Right kidney (tissue), 9 donors: ENCODE measurements around the gene OSBPL2.

Experiments used
- DNase-seq: peaks from one replicate; pipeline ENCODE4 v3.0.0-alpha.2; 2016
- long read RNA-seq, 8 donors: transcript quantifications; one replicate each; lab custom pipeline, GENCODE V29; 2026

Gene OSBPL2
- long read RNA-seq, donor 1, full-length matches to known transcripts = 6 of 6 reads
- long read RNA-seq, donor 1, partial matches to known transcripts = 0 of 6 reads
- long read RNA-seq, donor 1, other reads (novel, unspliced or antisense) = 0 of 6 reads
- long read RNA-seq, donor 2, full-length matches to known transcripts = 2 of 2 reads
- long read RNA-seq, donor 2, partial matches to known transcripts = 0 of 2 reads
- long read RNA-seq, donor 2, other reads (novel, unspliced or antisense) = 0 of 2 reads
- long read RNA-seq, donor 3, full-length matches to known transcripts = 3 of 3 reads
- long read RNA-seq, donor 3, partial matches to known transcripts = 0 of 3 reads
- long read RNA-seq, donor 3, other reads (novel, unspliced or antisense) = 0 of 3 reads
- long read RNA-seq, donor 4, full-length matches to known transcripts = 7 of 7 reads
- long read RNA-seq, donor 4, partial matches to known transcripts = 0 of 7 reads
- long read RNA-seq, donor 4, other reads (novel, unspliced or antisense) = 0 of 7 reads
- long read RNA-seq, donor 5, full-length matches to known transcripts = 7 of 7 reads
- long read RNA-seq, donor 5, partial matches to known transcripts = 0 of 7 reads
- long read RNA-seq, donor 5, other reads (novel, unspliced or antisense) = 0 of 7 reads
- long read RNA-seq, donor 6, full-length matches to known transcripts = 2 of 2 reads
- long read RNA-seq, donor 6, partial matches to known transcripts = 0 of 2 reads
- long read RNA-seq, donor 6, other reads (novel, unspliced or antisense) = 0 of 2 reads
- long read RNA-seq, donor 7, full-length matches to known transcripts = 6 of 13 reads
- long read RNA-seq, donor 7, partial matches to known transcripts = 7 of 13 reads
- long read RNA-seq, donor 7, other reads (novel, unspliced or antisense) = 0 of 13 reads
- long read RNA-seq, donor 8, full-length matches to known transcripts = 8 of 8 reads
- long read RNA-seq, donor 8, partial matches to known transcripts = 0 of 8 reads
- long read RNA-seq, donor 8, other reads (novel, unspliced or antisense) = 0 of 8 reads

DNA sequence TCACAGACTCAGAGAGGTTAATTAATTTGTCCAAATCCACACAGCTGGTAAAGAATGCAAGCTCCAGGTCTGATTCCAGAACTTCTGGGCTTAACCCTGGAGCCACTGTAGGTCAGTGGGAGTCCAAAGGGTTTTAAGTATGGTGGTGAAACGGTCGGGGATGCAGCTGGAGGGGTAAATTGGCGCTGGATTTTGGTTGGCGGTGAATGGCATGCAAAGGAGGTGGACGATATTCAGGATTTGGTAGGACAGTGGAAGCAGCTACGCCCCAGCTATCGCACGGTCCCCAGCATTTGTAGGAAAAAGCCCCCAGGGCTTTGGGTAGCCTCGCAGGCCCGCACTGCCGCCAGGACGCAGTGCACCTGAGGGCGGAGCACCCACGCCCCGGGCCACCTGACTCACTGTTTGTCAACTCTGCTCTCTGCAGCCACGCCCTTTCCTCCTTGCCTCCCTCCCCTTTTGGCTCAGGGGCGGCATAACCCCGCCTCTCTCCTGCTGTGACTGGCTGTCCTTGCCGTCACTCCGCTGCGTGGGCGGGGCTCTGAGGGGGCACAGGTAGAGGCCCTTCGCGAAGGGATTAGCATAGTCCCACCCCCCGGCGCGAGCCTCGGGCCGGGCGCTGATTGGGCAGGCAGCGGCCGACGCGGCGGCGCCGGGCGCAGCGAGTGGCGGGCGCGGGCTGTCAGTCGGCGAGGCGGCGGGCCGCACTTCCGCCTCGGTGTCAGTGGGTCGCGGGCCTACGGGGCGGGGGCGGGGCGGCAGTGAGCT, at the start of gene OSBPL2:
Gene OSBPL2, plus strand, starts transcription at position 721 of the 768 bp plus-strand sequence. CDS start 17,664 bp downstream, outside the sequence.
- peak; percentile 99 for DNase-seq

DNA sequence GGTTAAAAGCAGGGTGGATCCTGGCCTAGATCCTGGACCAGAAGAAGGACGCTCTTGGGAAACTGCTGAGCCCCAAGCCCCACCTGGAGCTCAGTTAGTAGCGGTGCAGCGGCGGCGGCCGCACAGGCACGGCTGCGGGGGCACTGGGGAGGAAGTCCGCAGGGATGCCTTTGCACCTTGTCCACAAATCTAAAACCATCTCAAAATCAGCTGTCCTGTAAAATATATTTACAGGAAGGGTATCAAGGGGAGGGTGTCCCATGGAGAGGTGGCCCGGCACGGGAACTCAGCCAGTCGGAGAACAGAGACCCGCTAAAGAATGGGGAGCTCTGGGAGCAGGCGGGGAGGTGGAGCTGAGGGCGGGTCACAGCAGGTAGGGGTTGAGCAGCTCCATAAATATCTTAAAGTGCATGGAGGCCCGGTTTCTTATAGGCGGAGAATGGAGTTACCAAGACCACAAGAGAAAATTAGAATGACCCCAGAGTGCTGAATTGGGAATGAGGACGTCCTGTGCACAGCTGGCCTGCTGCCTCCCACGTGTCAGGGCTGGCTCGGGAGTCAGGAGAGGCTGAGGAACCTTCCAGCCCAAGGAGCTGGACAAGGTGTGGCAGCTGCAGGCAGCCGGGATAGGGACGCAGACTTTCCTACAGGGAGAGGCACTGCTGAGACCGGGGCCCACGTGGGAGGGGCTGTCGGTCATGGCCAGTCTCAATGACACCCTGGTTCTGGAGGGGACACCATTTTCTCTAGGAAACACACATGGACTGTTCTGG, 47.5 kb upstream of the OSBPL2 start:
- no peak for DNase-seq

DNA sequence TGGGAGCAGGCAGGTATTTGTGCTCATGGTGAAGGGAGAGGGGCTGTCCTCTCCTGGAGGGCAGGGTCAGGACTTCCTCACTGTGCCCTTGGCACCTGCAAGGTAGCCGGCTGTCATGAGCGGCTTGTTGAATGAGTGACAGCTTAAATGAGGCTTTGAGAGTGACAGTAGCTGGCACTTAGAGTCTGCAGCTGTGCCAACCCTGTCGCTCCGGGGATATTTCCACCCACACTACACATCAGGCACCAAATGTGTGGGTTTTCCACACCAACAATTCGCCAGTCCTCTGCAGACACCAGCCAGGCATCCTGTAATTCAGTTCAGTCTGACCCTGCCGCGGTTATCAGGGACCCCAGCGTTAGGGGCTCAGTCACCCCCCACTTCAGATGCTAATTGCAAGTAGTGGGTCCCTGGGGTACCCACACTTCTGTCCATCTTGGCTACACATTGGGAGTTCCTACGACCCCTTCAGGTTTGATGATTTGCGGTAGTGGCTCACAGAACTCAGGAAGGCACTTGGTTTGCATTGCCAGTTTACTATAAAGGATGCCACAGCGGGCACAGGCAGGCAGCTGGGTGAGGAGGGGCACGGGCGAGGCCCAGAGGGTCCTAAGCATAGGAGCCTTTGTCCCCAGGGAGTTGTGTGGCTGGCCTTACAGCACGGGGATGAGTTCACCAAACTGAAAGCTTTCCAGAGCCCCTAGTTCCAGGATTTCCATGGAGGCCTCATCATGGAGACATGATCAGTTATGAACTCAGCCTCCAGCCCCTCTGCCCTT, 46.4 kb upstream of the OSBPL2 start:
- no peak for DNase-seq

DNA sequence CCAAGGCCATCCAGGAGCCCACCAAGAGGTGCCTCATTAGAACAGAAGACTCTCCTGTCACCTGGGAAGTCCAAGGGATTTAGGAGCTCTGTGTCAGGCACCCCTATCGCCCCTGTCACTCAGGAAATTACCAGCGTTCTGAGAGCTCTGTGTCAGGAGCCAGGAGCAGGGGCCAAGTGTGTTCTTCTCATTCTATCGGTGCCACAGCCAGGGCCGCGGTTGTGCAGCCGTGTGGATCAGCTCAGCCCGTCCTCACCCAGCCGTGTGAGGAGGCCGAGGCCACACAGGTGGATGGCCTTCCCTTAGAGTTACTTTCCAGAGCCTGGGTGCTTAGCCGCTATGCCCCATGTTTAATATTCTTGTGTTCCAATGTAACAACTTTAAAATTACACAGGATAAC, 45.7 kb upstream of the OSBPL2 start:
- no peak for DNase-seq

DNA sequence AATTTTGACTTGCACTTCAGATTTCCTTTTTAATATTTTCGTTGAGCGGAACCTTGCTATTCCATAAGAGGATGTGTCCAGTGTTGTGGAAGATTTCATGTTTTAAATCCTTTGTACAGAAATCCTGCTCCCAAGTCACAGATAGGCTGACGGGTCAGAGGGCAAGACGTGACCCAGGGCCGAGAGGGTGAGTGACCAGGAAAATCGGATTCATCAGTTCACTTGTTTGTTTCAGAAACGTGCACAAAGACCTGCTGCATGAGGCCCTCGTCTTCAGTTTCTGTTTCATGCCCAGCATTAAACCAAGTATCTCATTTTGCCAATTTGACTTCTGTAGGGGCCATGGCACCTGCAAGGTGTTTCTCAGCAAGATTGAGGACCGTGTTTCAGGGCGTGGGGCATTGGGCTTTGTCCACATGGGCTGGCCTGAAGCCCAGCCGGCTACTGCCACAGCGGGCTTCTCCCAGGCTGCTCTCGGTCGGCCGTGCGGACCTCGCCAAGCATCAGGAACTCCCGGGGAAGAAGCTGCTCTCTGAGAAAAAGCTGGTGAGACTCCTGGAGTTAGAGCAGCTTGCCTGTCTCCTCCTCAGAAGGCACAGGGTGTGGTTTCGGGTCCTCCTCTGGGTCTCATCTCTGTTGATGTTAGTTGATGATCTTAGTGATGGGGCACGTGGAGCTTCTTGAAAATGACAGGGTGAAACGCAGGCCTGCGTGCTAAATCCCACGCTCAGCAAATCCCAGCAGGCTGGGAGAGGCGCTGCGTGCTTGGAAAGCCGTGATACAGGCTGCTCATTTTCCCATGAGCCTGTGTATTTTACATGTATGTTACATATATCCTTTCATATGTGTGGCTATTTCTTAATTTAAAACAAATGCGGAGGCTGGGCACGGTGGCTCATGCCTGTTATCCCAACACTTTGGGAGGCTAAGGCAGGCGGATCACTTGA, 45.0 kb upstream of the OSBPL2 start:
- no peak for DNase-seq

DNA sequence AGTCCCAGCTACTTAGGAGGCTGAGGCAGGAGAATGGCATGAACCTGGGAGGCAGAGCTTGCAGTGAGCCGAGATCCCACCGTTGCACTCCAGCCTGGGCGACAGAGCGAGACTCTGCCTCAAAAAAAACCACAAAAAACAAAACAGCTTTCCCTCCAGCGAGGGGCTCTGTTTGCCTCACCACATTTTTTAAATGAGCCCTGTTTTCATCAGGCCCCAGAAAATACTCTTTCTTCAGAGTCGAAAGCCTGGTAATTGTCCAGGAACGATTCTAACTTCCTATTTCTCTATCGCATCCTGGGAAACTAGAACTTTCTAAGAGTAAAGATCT, 43.3 kb upstream of the OSBPL2 start:
- no peak for DNase-seq

DNA sequence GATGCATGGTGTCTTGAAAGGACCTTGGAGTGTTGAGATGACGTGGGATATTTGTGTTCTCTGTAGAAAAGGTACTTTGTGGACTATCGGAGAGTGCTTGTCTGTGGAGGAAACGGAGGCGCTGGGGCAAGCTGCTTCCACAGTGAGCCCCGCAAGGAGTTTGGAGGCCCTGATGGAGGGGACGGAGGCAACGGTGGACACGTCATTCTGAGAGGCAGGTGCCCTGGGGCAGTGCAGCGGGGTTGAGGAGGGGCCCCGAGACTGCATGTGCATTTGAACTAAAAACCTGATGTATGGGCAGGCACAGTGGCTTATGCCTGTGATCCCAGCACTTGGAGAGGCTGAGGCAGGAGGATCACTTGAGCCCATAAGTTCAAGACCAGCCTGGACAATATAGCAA, 42.6 kb upstream of the OSBPL2 start:
- DNase-seq = no peak

DNA sequence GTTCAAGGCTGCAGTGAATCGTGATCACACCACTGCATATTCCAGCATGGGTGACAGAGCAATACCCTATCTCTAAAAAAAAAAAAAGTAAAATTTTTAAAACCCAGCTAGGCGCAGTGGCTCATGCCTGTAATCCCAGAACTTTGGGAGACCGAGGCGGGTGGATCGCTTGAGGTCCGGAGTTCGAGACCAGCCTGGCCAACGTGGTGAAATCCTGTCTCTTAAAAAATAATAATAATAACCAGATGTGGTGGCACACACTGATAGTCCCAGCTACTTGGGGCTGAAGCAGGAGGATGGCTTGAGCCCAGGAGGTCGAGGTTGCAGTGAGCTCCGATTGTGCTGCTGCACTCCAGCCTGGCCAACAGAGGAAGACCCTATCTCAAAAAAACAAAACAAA, 42.0 kb upstream of the OSBPL2 start:
- no peak for DNase-seq

DNA sequence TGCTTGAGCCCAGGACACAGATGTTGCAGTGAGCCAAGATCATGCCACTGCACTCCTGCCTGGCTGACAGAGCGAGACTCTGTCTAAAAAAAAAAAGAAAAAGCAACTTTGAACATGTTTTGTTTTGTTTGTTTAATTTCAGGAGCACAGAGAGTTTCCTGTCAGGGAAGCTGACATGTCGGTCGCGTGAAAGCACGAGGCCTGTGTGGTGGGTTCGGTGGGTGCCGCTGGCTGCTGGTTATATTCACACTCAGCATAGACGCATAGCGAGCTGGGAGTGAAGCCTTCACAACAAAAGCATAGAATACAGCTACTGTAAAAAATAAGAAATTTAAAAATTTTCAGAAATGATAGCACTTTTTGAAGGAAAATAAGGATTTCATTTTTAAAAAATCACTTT, 41.0 kb upstream of the OSBPL2 start:
- DNase-seq = no peak

DNA sequence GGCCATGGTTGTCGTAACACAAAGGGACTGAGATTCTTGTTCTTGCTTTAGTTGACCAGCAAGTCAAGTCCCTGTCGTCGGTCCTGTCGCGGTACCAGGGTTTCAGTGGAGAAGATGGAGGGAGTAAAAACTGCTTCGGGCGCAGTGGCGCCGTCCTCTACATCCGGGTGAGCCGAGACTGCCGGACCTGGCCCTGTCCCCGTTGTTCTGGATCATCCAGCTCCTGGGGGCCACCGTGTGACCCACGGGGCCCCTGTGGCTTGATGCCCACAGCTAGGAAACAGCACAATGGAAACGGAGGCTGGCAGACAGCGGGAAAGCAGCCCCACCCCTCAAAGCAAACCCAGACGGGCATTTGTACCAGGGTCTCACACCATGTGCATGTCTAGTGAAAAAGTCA, 40.5 kb upstream of the OSBPL2 start:
- DNase-seq = no peak

DNA sequence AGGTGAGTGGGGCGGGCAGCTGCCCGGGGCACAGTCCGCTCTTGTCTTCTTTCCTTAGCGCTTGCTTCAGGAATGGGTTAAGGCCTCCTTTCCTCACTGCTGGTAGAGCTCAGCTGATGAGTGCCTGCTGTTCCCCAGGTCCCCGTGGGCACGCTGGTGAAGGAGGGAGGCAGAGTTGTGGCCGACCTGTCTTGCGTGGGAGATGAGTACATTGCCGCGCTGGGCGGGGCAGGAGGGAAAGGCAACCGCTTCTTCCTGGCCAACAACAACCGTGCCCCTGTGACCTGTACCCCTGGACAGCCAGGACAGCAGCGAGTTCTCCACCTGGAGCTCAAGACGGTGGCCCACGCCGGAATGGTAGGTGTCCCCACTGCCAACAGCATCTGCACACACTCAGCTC, 39.8 kb upstream of the OSBPL2 start:
- no peak for DNase-seq

DNA sequence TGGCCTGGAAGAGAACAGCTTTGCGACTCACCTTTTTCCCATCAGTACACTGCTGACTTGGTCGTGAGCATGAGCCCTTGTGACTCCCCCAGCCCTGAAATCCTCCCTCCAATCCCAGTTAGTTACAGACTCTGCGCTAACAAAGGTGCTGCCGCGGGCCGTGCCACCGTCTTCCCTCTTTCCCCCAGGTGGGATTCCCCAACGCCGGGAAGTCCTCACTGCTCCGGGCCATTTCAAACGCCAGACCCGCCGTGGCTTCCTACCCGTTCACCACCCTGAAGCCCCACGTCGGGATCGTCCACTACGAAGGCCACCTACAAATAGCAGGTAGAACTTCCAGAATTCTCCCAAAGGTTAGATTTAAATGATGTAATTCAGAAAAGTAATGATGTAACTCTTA, 39.4 kb upstream of the OSBPL2 start:
- no peak for DNase-seq

DNA sequence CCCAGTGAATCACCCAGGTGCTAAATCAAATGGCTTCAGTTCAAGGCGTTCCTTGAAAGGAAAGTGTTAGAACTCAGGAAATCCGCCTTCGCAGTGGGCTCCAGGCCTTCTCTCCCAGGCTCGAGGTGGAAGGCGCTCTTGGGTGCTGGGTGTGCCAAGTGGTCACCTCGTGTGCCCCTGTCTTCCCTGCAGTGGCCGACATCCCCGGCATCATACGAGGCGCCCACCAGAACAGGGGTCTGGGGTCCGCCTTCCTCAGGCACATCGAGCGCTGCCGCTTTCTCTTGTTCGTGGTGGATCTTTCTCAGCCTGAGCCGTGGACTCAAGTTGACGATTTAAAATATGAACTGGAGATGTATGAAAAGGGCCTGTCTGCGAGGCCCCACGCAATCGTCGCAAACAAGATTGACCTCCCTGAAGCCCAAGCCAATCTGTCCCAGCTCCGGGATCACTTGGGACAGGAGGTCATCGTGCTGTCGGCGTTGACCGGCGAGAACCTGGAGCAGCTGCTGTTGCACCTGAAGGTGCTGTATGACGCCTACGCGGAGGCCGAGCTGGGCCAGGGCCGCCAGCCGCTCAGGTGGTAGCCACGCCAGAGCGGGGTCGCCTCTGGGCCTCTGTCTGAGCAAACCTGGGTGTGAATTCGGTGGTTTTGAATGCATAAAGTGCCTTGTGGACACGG, 37.7 kb upstream of the OSBPL2 start:
- no peak for DNase-seq

DNA sequence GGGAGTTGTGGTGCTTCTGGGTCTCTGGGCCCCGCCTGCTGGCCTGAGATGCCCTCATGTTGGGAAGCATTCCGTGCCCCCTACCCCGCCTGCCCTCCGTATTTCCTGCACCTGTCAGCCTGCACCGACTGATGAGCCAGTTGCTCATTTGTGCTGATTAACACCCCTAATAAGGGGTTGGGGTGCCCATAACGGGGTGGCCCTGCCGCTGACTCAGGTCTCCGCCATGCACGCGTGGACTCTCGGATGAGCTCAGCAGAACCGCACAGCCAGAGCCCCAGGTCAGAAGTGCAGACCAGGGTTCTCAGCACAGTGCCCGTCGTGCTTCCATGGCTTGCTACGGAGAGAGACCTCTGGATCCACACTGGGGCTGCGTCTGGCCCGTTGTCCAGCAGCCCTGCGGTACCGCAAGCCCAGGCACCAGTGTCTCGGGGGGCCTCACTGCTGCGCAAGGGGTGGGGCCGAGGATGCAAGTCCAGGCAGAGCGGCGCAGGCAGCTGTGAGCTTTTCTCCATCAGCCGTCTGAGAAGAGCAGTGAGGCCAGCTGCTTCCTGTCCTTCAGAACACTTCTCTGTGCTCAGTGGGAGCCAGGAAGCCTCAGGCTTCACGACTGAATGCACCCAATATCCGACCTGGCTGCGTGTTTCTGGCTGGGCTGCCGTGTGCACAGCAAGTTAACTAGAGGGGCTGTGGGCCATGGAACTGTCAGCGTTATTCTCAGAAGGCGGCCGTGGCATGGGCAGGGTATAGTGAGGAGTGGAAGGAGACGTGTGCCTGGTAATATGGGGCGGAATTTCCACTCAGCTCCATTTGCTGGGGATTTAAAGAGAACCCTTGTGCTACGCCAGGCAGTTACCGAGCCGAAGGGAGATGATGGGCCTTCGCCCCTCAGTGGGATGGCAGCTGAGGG, 36.9 kb upstream of the OSBPL2 start:
- no peak for DNase-seq

DNA sequence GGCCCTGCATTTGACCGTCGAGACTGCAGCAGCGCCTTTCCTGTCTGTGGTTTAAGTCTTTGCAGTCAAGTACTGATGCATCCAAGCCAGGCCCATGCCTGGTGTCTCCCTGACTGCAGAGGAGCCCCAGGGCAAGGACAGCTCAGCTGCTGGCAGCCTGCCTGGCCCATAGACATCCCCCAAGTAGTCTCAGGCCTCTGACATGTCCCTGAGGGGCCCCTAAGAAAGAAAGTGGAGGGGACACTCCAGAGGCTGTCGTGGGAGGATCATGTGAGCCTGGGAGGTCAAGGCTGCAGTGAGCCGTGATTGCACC, 36.3 kb upstream of the OSBPL2 start:
- no peak for DNase-seq

DNA sequence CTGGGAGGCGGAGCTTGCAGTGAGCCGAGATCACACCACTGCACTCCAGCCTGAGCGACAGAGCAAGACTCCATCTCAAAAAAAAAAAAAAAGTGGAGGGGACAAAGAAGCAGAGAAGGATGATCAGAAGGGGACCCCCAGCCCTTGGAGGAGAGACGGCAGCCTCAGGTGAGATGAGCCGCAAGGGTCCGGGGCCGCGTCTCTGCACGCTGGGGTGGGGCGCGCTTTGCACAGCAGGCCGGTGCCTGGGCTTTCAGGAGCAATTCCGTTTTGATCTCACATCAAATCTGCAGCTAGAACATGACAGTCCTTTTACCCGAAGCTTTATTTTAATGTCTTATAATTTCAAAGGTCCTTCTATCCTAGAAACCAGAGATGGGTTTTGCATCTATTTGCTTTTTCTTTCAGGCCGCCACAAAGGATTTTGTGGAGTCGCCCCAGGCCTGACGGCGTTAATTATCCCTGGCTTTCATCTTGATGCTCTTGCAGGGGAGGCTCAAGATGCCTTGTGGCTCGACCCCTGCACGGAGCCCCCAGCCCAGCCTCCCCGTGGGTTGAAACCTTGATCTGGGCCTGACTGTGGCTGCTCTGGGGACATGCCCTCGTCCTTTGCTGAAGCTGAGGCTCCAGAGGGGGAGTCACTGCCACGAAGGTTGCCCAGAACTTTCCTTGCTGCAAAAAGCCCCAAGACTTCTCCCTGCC, 35.5 kb upstream of the OSBPL2 start:
- no peak for DNase-seq

DNA sequence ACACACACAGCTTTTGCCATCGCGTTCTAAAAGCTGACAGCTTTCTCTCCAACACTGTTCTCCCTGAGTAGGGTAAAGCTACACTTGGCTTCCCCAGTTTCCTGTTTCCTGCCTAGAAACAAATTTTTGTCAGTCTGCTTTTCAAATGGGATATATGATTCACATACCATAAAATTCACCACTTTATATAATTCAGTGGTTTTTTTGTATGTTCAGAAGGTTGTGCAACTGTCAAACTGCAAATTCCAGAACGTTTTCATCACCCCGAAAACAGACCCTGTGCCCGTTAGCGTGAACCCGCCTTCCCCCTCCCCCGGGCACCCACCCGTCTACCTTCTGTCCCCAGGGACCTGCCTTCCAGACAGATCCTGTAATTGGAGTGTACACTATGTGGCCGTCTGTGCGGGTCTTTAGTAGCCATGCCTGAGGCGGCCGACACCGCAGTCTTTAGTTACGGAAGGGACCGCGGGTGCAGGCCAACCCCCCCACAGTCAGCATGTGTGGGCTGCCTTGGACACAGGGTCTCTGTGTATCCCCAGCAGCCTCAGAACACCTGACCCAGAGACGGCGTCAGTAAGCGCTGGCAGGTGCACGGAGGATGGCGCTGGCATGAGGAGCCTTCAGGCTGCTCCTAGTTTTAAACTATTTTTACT, 34.8 kb upstream of the OSBPL2 start:
- DNase-seq = no peak
